COR-L47 (cell line): ENCODE data around the gene AHRR.
"Not testable (repeated sequence)": the region's sequence is repeated elsewhere in the genome, so short reads cannot be mapped to it uniquely, and the experiment has no call there.

ENCODE experiments used
- DNase-seq: peaks from one replicate; lab custom pipeline; 2025; lab: John Stamatoyannopoulos, UW

The AHRR gene

GRCh38 chr5:475704-476101 lies 154.2 kb downstream of the AHRR start:
- DNase-seq: no peak

DNA sequence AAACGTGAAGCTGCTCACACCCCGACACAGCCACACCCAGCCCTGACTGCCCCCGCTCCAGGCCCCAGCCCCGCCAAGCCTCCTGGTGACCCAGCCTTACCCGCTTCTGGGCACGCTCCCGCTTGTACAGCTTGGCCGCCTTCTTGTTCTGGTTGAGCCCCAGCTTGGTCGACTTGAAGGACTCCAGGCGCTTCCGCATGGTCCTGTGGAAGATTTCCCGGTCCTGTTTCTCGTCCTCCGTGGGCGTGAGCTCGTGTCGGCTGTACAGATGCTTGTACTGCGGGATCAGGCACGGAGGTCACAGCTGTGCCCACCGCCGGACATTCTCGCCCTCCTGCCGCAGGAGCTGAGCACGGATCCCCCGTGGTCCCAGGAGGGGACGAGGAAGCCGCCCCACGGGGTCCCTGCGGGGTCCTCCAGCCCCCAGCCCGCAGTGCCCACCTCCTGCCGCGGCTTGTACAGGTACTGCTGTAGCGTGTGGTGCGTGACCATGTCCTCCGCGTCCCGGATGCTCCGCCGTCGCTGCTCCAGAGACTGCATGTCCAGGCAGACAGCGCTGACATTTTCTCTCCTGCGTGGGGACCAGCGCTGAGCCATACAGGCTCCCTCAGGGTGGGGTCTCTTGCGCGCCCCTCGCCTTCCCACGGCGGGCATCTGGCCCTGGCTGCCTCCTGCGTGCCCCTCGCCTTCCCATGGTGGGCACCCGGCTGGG lies 154.7 kb downstream of the AHRR start:
- DNase-seq: no peak

GRCh38 chr5:476814-477175 lies 155.3 kb downstream of the AHRR start:
- DNase-seq: no peak

DNA sequence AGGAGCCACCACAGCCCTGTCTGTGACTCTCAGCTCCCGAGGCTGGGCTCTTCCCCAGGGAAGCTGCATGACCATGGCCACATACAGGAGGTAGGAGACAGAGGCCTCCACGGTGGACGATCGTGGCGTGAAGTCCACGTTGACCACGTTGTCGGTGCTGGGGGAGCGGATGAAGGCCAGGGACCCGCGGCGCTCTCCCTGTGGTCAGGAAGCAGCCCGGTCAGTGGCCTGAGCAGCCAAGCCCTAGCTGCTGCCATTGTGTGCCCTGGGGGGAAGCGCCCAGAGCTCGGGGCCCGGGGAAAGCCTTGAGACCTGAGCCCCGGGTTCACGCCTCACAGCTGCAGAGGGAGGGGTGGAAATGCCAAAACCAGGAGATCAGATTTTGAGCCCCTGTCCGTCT lies 155.7 kb downstream of the AHRR start:
- DNase-seq: no peak

- no peak for DNase-seq
Observed at GRCh38 chr5:477871-478270, 156.4 kb downstream of the AHRR start.

DNA sequence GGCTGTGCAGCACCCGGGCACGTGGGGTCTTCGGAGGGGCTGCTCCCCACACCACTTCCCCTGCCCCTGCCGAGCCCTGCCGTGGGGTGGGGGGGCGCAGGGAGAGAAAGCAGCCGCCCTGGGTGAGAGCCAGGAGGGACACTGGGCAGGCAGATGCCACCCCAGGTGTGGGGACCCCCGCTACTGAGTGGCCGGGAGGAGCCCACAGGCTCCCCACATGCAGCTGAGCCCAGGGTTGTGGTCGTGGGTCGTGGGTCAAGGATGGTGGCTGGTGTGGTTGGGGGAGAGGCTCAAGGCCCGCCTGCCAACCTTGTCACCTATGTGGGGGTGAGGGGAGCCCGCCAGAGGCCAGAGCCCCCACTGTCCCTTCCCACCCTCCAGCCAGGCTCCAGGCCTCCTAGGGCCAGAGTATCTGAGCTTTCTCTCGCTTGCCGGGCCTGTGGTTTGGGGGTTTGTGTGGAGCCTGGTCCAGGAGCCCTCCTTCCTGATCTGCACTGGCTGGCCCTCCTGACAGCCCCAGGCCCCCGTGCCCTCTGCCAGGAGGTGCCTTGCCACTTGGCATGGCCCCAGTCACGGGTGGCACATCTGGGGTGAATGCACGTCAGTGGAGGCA lies 157.0 kb downstream of the AHRR start:
- DNase-seq: no peak

DNA sequence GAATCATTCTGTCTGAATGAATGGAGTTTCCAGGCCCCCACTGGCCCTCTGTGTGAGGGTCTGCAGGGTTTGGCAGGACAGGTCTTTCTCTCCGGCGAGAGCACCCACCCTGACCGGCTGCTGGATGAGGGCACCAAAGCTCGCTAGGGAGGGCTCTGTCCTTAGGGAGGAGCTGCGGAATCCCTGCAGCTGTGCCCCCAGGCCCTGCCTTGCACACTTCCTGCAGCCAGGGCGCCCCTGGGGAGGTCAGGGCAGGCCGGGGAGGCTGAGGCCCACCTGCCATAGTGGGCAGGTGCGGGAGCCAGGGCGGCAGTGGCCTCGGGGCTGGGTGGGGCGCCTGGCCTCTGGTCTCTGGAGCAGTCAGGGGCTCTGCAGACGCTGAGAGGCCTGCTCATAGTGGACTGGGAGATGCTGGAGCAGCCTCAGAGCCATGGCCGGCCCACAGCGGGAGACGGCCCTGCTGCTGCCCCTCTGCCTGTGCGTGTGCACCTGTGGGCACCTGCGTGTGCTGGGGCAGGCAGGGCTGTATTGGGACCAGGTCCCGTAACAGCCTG lies 157.5 kb downstream of the AHRR start:
- no peak for DNase-seq

DNA sequence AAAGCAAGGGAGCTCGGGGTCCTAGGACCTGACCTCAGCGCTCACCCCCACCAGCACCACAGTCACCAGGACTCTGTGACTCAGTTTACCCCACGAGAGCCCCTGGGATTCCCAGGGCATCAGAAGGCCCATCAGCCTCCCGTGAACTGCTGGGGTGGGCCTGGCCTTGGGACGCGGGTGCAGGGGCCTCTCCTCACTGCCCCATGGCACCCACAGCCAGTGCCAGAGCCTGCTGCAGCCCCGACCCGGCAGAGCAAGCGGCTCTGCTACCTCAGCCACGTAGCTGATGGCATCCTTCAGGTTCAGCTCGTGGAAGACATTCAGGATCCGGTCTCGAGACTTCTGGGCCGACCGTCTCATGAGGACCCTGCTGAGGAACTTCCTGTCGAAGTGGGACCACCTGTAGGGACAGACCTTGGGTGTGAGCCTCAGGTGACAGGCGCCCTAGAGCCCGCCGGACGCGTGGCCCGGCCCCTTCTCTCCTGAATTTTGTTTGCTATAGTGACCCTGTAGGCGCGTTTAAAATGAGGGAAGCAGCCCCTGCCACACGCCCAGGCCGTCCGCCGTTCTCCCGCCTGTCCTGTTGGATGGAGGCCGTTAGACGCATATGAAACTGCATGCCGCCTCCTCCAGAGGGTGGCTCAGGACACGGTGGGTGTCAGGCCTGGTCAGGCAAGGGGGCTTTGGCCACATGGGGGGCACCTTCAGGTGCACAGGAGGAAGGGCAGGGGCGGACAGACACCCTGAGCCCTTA lies 158.2 kb downstream of the AHRR start:
- DNase-seq: no peak

DNA sequence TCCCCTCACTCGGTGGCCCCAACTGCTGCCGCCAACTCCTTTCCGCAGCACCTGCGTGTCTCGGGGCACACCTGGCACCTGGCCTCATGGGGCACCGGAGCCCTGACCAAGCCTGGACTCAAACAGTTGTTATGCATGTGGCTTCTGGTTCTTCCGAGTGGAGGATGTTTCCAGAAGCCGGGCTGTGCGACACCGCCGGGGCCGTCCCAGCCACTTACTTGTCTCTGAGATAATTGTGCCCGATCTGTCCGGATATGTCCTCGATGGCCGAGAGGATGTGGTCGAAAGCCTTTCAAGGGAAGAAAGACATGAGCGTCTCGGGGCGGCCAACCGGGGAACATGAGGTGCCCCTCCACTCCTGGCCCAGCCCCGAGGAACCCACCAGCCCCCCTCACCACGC lies 159.8 kb downstream of the AHRR start:
- DNase-seq: no peak

DNA sequence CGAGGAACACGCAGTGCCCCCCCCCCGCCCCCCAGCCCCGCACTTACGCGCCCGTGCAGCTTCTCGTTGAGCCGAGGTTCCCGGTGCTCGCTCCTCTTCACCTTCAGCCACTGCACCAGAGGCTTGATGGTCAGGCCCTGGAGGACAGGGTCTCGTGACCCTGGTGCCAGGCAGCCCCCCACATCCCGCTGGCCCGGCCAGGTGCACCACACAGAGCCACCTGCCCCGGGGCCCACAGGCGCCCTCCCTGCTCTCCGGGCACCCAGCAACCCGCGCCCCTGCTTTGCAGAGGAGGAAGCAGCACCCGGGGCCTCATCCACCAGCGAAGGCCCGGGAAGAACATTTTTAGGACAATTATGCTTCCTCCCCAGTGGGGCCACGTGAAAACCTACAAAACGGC lies 160.5 kb downstream of the AHRR start:
- no peak for DNase-seq

DNA sequence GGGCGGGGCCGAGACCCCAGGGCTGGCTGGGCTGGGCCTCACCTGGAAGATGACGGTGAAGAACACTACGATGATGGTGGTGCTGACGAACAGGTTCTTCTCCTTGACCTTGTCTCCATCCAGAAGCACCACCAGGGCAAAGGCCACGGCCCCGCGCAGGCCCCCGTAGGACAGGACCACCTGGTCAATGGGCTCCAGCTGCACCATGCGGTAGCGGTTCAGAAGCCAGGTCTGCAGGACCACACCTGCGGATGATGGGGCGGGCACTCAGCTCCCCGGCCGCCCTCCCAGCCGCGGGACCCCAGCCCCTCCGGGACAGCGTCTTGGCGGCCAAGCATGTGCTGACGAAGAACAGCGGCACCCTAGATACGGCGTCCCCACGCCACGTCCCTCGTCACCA lies 161.0 kb downstream of the AHRR start:
- no peak for DNase-seq

GRCh38 chr5:483011-483410 lies 161.5 kb downstream of the AHRR start:
- DNase-seq: no peak

GRCh38 chr5:483434-484140 lies 162.1 kb downstream of the AHRR start:
- no peak for DNase-seq

DNA sequence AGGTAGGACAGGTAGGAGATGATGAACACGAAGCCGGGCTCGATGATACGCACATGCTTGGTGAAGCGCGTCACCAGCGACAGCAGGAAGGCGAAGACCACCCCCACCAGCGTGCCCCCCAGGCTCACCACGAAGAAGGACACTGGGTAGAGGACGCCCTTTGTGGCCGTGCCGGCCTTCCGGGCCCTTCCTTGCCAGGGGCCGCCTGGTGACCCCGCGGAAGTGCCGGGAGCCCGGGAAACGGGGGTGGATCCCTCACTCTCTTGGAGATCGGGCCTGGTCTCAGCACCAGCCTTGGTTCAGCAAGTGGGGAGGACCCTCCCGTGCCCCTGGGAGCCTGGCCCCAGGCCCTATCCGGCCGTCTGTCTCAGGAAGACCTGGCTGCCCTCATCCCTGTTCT lies 163.0 kb downstream of the AHRR start:
- DNase-seq: no peak

GRCh38 chr5:485113-485945 lies 163.8 kb downstream of the AHRR start:
- DNase-seq: no peak

DNA sequence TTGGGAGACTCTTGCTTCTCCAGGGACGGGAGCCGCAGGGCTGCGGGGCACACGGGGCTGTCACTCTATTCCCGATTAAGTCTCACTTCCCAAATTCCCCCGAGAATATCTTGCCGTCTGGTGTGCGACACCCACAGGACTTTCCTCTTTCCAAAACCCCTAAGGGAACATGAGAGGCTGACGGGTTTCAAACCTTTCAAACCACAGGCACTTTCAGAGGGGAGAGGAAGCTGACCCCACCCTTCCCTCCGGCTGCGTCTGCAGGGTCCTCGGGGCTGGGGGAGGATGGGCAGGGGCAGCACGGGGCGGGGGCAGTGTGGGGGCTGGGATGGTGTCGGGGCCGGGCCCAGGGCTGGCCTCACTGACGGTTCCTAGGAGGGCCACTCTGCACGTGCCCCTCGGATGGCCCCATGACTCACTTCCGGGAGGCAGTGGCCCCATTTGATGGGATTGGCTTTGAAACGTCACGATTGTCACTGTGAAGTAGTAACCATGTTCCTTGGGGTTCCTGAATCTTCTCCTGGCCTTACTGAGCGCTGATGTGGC lies 164.5 kb downstream of the AHRR start:
- DNase-seq: no peak

GRCh38 chr5:486597-486996 lies 165.1 kb downstream of the AHRR start:
- not testable (repeated sequence) for DNase-seq
